DOHH2 (cell line): ENCODE data around the gene SEC22A.
"Not testable (repeated sequence)": the region's sequence is repeated elsewhere in the genome, so short reads cannot be mapped to it uniquely, and the experiment has no call there.

ENCODE experiments used
- H3F3A ChIP-seq: fragments of 200-600 bp; sonication (generic), shearing (Covaris generic); 2 replicates; pipeline ENCODE4 v1.6.0; 2016; ENCODE audit warnings: antibody characterized with exemption, mild to moderate bottlenecking; ENCODE audit not compliant: control insufficient read depth, insufficient read depth
- H3K27ac ChIP-seq: fragments of 200-600 bp; sonication (generic); 2 replicates; pipeline ENCODE4 v1.5.1; 2014; ENCODE audit warnings: low read depth, mild to moderate bottlenecking, low read length, moderate library complexity
- H3K27me3 ChIP-seq: fragments of 200-600 bp; sonication (generic); 2 replicates; pipeline ENCODE4 v1.6.1; 2014; ENCODE audit warnings: mild to moderate bottlenecking, low read length, mixed read lengths; ENCODE audit not compliant: control insufficient read depth
- H3K36me3 ChIP-seq: fragments of 200-600 bp; sonication (generic); 2 replicates; pipeline ENCODE4 v1.6.1; 2014; ENCODE audit warnings: mild to moderate bottlenecking, low read length, moderate library complexity, mixed read lengths; ENCODE audit not compliant: control insufficient read depth
- H3K4me1 ChIP-seq: fragments of 200-600 bp; sonication (generic); 2 replicates; pipeline ENCODE4 v1.6.1; 2014; ENCODE audit warnings: mild to moderate bottlenecking, low read length, mixed read lengths; ENCODE audit not compliant: control insufficient read depth
- H3K4me2 ChIP-seq: fragments of 200-600 bp; sonication (generic); 2 replicates; pipeline ENCODE4 v1.6.0; 2014; ENCODE audit warnings: mild to moderate bottlenecking, low read length, moderate library complexity
- H3K4me3 ChIP-seq: fragments of 200-600 bp; sonication (generic); 2 replicates; pipeline ENCODE4 v1.5.1; 2014; ENCODE audit warnings: mild to moderate bottlenecking, low read length, mixed read lengths
- H3K79me2 ChIP-seq: fragments of 200-600 bp; sonication (generic); 2 replicates; pipeline ENCODE4 v1.6.1; 2014; ENCODE audit warnings: mild to moderate bottlenecking, low read length, mixed read lengths; ENCODE audit not compliant: control insufficient read depth
- H3K9me2 ChIP-seq: fragments of 200-600 bp; sonication (generic); replicated peaks from 2 replicates; pipeline ENCODE4 v1.6.1; 2014; ENCODE audit warnings: mild to moderate bottlenecking, low read length, mixed read lengths; ENCODE audit not compliant: control insufficient read depth
- H3K9me3 ChIP-seq: fragments of 200-600 bp; sonication (generic); 2 replicates; pipeline ENCODE4 v1.6.1; 2014; ENCODE audit warnings: antibody characterized with exemption, low read length, mixed read lengths; ENCODE audit not compliant: control insufficient read depth, insufficient read depth
- H4K20me1 ChIP-seq: fragments of 200-600 bp; sonication (generic); 2 replicates; pipeline ENCODE4 v1.6.0; 2014; ENCODE audit warnings: low read depth, mild to moderate bottlenecking, antibody characterized with exemption, low read length, moderate library complexity; ENCODE audit not compliant: control insufficient read depth, insufficient read depth
- EZH2phosphoT487 ChIP-seq: fragments of 200-600 bp; sonication (generic); IDR thresholded peaks from 2 replicates; pipeline ENCODE4 v1.6.1; 2017; ENCODE audit warnings: borderline replicate concordance, mild to moderate bottlenecking, antibody characterized with exemption, low read length, moderate library complexity, mixed read lengths
- TF ChIP-seq, protein P1 (sequence below): fragments of 200-600 bp; sonication (generic); IDR thresholded peaks from one replicate; pipeline ENCODE4 v1.5.1; 2014; ENCODE audit warnings: antibody characterized with exemption, mild to moderate bottlenecking, low read depth, low read length; ENCODE audit not compliant: poor library complexity, severe bottlenecking

Gene SEC22A

DNA sequence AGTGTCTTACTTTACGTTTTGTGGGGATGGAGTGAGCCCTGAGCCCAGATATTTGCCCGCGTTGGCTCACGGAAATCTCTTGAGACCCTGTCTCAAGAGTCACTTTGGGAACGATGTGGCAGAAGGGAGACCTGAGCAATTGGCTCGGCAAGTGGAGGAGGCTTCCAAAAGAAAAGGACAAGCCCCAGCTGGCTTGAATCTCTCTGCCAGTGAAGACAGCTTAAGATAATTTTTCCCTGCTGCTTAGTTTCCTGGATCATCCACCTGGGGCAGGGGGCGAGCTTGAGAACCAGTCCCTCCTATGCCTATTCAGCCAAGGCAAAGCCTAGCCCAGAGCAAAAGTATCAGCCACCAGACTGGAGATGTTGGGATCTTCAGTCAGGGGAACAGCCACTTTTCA is 708 bp downstream of the SEC22A start:
- peaks cover 54% of the 10 kb centered on the region for H3K79me2 ChIP-seq
- no peaks in the 10 kb centered on the region for H3K9me2 ChIP-seq
- H3F3A ChIP-seq = no peaks in the 10 kb centered on the region
- H3K27ac ChIP-seq = 0 out of 2 replicates have a peak overlapping the region, but pooled peaks have one; percentile 35
- H3K4me2 ChIP-seq = peak overlapping the region; percentile 99
- peaks cover 23% of the 10 kb centered on the region for H3K4me1 ChIP-seq
- H3K9me3 ChIP-seq = no peaks in the 10 kb centered on the region
- H3K36me3 ChIP-seq = peaks cover 10% of the 10 kb centered on the region; the same call in 1 of the 2 replicates
- peak overlapping the region; percentile 96 for H3K4me3 ChIP-seq
- H4K20me1 ChIP-seq = no peaks in the 10 kb centered on the region
- TF ChIP-seq, protein P1, sequence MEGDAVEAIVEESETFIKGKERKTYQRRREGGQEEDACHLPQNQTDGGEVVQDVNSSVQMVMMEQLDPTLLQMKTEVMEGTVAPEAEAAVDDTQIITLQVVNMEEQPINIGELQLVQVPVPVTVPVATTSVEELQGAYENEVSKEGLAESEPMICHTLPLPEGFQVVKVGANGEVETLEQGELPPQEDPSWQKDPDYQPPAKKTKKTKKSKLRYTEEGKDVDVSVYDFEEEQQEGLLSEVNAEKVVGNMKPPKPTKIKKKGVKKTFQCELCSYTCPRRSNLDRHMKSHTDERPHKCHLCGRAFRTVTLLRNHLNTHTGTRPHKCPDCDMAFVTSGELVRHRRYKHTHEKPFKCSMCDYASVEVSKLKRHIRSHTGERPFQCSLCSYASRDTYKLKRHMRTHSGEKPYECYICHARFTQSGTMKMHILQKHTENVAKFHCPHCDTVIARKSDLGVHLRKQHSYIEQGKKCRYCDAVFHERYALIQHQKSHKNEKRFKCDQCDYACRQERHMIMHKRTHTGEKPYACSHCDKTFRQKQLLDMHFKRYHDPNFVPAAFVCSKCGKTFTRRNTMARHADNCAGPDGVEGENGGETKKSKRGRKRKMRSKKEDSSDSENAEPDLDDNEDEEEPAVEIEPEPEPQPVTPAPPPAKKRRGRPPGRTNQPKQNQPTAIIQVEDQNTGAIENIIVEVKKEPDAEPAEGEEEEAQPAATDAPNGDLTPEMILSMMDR = peak; percentile 17
- no peak for TF ChIP-seq EZH2phosphoT487
- no peaks in the 10 kb centered on the region for H3K27me3 ChIP-seq

DNA sequence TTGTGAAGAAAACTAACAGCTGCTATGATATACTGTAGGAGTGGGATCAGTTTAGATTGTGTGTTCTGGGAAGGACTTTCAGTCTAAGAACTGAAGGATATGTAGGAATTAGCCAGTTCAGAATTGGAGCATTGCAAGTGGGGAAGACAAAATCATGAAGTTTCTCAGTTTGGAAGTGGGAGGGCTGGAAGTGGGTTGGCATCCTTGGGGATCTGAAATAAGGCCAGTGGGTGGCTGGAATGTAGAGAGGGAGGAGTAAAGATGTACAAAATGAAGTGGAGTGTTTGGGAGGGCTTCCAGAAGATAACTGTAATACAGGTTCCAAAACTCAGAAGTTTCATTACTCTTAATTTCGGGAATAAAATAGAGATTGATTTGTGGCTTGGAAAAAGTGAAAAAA is 17.2 kb downstream of the SEC22A start:
- H3K27me3 ChIP-seq = no peaks in the 10 kb centered on the region
- H4K20me1 ChIP-seq = no peaks in the 10 kb centered on the region
- H3K9me2 ChIP-seq = no peaks in the 10 kb centered on the region
- no peaks in the 10 kb centered on the region; the same call in none of the 2 replicates for H3K79me2 ChIP-seq
- no peaks in the 10 kb centered on the region for H3K9me3 ChIP-seq
- H3K4me2 ChIP-seq = no peak overlapping the region
- peaks cover 31% of the 10 kb centered on the region for H3K36me3 ChIP-seq
- H3K4me1 ChIP-seq = no peaks in the 10 kb centered on the region
- no peak overlapping the region for H3K27ac ChIP-seq
- no peak overlapping the region for H3K4me3 ChIP-seq
- no peak for TF ChIP-seq EZH2phosphoT487
- TF ChIP-seq, protein P1 = no peak
- no peaks in the 10 kb centered on the region for H3F3A ChIP-seq

DNA sequence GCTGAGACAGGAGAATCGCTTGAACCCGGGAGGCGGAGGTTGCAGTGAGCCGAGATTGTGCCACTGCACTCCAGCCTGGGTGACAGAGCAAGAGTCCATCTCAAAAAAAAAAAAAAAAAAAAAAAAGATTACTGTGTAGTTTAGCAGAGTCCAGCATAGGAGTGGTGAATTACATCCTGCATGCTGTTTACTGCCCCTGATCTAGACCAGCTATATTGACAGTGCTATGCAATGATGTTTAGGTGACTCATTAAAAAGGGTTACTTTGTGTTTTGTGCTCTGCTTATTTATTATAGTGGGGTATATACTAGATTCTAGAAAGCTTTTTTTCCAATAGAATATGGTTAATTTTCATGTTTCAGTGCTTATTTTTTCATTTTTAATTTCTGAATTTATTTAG is 19.6 kb downstream of the SEC22A start:
- not testable (repeated sequence) for H4K20me1 ChIP-seq, H3K79me2 ChIP-seq, H3K4me1 ChIP-seq, H3K27me3 ChIP-seq, H3K4me2 ChIP-seq, H3K27ac ChIP-seq, H3K9me3 ChIP-seq, H3K9me2 ChIP-seq, H3F3A ChIP-seq, H3K4me3 ChIP-seq
- H3K36me3 ChIP-seq = peaks cover 31% of the 10 kb centered on the region

DNA sequence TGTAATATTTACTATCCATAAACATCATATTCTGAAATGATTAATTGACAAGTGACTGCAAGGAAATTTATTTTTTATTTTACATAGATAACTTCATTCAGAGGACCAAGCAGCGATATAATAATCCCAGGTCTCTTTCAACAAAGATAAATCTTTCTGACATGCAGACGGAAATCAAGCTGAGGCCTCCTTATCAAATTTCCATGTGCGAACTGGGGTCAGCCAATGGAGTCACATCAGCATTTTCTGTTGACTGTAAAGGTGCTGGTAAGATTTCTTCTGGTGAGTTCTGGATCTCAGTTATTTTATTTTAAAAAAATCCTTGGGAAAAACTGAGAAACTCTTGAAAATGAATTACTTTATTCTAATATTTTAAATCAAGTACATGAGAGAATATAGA is 23.3 kb downstream of the SEC22A start:
- H4K20me1 ChIP-seq = no peaks in the 10 kb centered on the region
- no peaks in the 10 kb centered on the region; the same call in 1 of the 2 replicates for H3K79me2 ChIP-seq
- no peak overlapping the region for H3K4me2 ChIP-seq
- H3K27ac ChIP-seq = no peak overlapping the region
- H3K9me2 ChIP-seq = no peaks in the 10 kb centered on the region
- H3K27me3 ChIP-seq = no peaks in the 10 kb centered on the region
- TF ChIP-seq, protein P1 = no peak
- TF ChIP-seq EZH2phosphoT487 = no peak
- H3K4me1 ChIP-seq = no peaks in the 10 kb centered on the region
- H3K36me3 ChIP-seq = peaks cover 46% of the 10 kb centered on the region
- no peaks in the 10 kb centered on the region for H3F3A ChIP-seq
- no peak overlapping the region for H3K4me3 ChIP-seq
- H3K9me3 ChIP-seq = peaks cover 8% of the 10 kb centered on the region
